Measurements from ENCODE around the gene CTIF. TPM values are rescaled to one million over a fixed set of nuclear protein-coding genes. Genes with fewer than 3 reads are reported as not detected.
"Not testable (repeated sequence)": the region's sequence is repeated elsewhere in the genome, so short reads cannot be mapped to it uniquely, and the experiment has no call there.

CTIF gene
- total RNA-seq, 2 experiments from 2014 or later = 6.3 to 6.9 TPM

- ChIA-PET CTCF (no interaction called here), POLR2A (no interaction called here)
Measured at GRCh38 chr18:48708807-48709206, 170.0 kb downstream of the CTIF start.

GRCh38 chr18:48709371-48710062 is 170.7 kb downstream of the CTIF start:
- ChIA-PET CTCF (no interaction called here), POLR2A (no interaction called here)

DNA sequence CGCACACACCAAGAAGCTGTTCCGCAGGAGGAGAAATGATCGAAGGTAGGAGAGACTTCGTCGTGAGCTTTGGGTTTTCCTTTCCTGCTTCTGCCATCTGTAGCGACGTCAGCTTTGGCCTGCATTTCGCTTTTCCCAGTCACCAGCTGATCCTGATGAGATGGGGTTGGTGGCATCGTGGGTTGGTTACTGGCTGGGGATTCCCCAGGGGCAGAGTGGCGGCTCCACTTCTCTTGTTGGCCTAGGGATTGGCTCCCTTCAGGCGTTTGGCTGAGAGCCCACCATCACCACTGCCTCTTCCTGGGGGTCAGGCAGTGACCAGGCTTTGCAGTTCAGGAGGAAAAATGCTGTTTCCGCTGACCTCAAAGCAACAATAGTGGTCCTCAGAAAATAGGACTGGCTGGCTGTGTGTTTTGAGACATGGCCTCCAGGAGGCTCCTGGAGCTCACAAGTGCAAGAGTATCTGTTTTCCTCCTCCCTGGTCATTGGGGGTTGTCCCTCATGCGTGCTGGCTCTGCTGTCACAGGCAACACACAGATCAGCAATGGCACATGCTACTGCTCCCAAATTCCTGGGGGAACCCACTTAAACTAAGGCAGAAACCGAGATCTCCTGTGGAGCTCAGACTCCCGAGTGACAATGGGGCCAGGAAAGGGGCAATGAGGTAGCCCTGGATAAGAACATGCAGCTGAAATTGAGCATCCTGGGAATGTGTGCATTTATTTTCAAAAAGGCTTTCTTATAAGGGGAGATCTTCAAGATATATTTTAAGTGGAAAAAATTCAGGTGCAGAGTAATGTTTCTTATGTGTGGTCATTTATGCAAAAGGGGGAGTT is 173.0 kb downstream of the CTIF start:
- CTCF ChIA-PET = interaction anchor here (0.6 kb wide), 1 partner anchor 700 kb away, joined by 3 read pairs; no protein-coding TSS in a partner anchor
- POLR2A ChIA-PET = no interaction called here

GRCh38 chr18:48713309-48713708 is 174.5 kb downstream of the CTIF start:
- POLR2A ChIA-PET = no interaction called here
- CTCF ChIA-PET = no interaction called here

GRCh38 chr18:48714873-48715272 is 176.0 kb downstream of the CTIF start:
- POLR2A ChIA-PET = no interaction called here
- CTCF ChIA-PET = interaction anchor here (0.6 to 1.5 kb wide), 2 partner anchors 13 to 36 kb away, joined by 4 read pairs; no protein-coding TSS in a partner anchor

DNA sequence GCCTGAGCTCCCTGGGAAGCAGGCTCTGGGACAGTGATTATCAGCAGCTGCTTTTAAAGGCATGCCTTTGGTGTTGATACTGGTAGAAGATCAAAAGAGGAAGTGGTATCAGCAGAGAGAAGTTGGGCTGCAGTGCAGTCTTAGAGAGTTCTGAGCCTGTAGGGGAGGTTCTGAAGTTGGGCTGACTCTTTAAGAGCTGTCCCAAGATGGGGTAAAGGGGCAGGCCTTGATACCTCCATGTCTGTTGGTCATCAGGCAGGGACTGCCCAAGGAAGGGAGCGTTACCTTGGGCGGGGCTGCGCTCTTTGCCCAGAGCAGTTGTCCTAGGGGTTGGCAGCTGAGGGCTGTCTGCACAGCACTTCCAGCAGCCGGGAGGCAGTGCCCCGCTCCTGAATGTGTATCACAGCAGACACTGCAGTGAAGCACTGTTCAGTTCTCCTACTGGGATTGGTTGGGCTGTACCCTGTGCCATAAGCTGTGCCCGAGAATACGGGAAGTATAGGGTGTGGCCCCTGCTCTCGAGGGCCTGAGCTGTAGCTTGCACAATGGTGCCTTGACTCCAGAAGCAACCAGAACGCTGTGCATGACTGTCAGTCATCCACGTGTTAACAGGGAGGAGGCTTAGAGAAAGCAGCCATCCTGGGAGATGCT is 177.0 kb downstream of the CTIF start:
- ChIA-PET CTCF (interaction anchor here (0.6 to 1.5 kb wide), 2 partner anchors 12 to 37 kb away, joined by 4 read pairs; no protein-coding TSS in a partner anchor), POLR2A (no interaction called here)

- POLR2A ChIA-PET = not testable (repeated sequence)
Measured at GRCh38 chr18:48717227-48717626, 178.4 kb downstream of the CTIF start.

DNA sequence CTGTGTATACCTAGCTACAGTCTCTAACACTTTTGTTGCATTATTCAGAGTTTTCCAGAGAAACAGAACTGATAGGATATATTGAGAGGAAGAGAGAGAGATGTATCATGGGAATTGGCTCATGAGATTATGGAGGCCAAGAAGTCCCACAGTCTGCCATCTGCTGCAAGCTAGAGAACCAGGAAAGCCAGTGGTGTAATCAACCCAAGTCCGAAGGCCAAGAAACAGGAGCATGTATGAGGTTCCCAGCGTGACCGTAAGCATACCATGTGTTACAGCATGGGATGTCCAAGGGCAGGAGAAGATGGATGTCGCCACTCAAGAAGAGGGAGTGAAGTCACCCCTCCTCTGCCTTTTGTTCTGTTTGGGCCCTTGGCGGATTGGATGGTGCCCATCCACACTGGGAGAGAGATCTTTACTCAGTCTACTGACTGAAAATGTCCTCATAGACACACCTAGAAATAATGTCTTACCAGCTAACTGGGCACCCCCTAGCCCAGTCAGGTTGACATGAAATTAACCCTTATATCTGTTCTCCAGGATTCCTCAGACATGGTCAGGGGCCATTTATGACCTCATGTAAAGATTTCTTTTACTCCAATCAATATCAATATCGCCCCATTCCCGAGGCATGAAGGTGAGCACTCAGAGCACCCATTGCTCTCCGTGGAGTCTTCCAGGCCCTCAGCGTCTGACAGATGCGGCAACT is 179.6 kb downstream of the CTIF start:
- ChIA-PET POLR2A (no interaction called here), CTCF (no interaction called here)

More at GRCh38 chr18:48717227-48717626, 178.4 kb downstream of the CTIF start:
- CTCF ChIA-PET = not testable (repeated sequence)

DNA sequence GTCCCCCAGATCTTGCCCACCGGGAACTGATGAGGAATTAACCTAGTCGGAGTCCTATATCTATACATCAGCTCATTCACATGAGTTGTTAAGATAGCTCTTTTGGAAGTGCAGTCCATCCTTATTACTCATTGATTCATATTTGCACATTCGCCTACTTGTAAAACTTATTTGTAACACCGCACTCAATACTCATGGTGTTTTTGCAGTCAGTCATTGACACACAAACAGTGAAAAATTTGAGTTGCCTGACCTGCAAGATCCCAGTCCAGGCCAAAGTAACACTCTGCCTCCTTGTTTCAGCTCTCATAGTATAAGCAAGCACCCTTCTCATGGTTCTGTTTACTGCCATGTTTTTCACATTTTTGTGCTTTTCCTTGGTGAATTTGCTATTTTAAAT is 180.6 kb downstream of the CTIF start:
- CTCF ChIA-PET = no interaction called here

DNA sequence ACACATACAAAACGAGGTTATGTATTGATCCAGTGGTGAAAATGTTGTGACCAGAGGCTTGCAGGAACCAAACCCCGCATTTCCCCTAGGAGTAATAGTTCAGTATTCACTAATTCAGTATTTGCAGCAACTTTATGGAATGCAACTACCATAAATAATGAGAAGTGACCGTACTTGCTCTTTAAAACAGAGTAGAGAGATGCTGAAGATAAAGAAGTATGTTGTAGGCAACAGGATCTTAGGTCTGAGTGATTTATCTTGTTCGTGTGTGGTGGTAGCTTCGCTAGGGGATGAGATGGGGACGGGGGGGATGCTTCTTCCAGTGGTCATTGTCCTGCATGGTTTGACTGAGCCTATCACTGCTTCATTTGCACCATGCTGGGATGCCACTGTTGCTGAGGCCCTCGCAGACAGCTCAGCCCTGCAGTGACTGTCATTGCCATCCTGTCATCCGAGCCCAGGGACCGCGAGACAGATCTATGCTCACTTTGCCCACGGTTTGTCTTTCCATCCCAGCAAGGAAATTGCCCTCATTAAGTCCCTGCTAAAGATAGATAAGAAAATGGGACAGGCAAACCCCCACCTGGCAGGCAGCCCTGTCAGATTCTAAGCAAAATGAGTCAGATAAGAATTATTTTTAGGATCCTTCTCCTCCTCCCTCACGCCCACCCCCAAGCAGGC is 181.3 kb downstream of the CTIF start:
- ChIA-PET POLR2A (no interaction called here), CTCF (no interaction called here)

More for the DNA sequence above, 180.6 kb downstream of the CTIF start:
- POLR2A ChIA-PET = no interaction called here

DNA sequence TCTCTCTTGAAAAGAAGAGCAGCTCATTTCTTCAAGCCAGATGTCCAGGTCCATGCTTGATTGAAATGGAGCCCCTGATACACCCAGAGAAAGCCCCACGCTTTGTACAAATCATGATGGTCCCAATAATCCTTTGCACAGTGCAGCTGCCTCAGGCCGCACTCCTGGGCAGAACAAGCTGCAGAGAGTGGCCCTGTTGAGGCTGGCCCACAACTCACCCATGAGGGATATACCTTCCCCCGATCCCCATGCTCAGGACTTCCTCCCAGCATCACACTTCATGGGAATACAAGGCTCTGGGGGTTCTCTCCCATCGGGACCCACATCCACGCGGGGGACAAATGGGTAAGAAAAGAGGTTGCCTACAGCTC is 181.8 kb downstream of the CTIF start:
- CTCF ChIA-PET = interaction anchor here (1.2 kb wide), 1 partner anchor 18 kb away, joined by 3 read pairs; no protein-coding TSS in a partner anchor
- POLR2A ChIA-PET = no interaction called here

DNA sequence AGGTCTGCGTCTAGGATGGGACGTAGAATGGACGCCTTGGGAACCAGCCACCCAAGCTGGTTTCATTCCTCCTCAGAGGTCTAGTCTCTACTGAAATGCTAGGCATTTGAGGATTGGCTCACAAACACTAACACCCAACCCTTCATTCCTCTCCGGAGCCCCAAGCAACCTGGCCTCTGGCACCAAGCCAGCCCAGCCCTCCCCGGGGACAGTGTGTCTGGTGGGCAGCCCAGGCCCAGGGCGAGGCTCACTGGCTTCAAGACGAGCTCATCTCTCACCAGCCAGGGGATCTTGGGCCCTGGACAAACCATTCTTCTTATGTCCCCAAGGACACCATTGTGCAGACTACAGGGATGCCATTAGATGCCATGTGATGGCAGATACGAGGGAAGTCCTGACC is 182.5 kb downstream of the CTIF start:
- POLR2A ChIA-PET = no interaction called here
- CTCF ChIA-PET = interaction anchor here (1.2 kb wide), 1 partner anchor 19 kb away, joined by 3 read pairs; no protein-coding TSS in a partner anchor

GRCh38 chr18:48723016-48723415 is 184.2 kb downstream of the CTIF start:
- ChIA-PET POLR2A (no interaction called here), CTCF (no interaction called here)

DNA sequence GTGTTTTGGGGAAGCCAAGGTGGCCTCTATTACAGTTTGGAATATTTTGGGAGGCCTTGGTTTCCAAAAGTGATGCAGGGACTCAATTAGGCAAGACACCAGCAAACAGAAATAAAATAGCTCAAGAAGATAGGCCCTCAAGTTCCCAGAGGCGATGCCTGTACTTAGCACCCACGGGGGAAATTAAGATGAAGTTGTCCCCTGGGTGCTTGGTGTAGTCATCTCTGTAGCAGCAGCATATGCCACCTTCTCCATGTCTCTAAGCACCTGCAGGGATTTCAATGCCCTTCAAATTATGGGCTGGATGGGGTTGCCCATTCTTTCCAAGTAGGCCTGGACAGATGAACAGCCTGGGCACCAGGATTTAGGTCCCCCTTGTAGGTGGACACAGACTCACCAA is 185.0 kb downstream of the CTIF start:
- ChIA-PET CTCF (no interaction called here), POLR2A (no interaction called here)

DNA sequence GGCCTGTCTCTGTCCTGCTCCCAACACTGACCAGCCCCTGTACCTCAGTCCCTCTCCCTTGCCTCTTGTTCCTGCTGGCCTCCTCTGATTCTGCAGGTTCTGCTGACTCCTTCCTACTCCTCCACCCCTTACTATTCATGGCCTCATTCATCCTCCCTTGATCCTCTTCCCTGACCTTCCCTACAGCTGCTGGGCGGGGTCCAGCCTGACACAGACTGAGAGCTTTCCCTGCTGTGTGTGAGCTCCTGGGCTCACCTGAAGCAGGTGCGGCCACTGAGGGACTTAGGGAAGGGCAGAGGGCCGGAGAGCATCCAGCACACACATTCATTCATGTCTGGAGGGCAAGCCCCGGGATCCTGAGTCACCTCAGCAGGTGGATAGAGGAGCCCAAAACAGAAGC is 185.6 kb downstream of the CTIF start:
- CTCF ChIA-PET = no interaction called here
- POLR2A ChIA-PET = no interaction called here

DNA sequence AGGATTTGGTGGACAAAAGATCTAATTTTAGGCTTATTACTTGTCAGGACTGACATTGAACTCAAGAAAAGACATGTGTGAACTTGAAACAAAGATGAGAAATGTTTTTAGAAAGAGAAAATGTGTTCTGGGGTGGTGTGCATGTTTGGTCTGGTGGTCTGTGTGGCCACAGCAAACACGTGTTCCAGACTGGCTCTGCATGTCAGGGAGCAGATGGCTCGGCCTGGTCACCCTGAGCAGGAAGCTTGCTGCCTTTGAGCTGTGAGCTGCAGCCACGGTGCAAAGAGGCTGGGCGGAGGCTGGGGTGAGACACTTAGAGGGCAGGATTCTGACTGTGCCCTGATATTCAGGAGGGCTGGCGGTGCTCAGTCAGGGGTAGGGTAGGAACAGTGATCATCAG is 186.1 kb downstream of the CTIF start:
- POLR2A ChIA-PET = no interaction called here

DNA sequence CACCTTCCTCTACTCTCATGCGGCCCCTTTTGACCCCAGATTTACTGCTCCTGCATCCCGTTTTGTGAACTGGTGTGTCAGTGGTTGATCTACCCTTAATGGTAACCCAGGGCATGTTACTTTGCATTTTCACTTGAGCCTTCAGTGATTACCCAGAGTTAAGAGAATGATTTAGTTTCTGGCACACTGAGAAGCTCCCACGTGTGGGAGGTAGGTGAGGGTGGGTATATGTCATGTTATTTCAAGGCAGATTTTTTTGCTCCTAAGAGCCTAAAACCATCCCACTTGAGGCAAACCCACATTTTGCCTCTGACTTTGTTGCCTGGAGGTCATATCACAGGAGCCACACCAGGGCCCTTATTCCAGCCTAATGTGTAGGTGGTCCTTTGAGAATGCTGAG is 186.7 kb downstream of the CTIF start:
- ChIA-PET POLR2A (no interaction called here), CTCF (no interaction called here)

More for the DNA sequence above, 186.1 kb downstream of the CTIF start:
- CTCF ChIA-PET = no interaction called here

GRCh38 chr18:48727681-48728080 is 188.8 kb downstream of the CTIF start:
- ChIA-PET POLR2A (no interaction called here), CTCF (interaction anchor here (0.9 kb wide), 1 partner anchor 12 kb away, joined by 4 read pairs; no protein-coding TSS in a partner anchor)

DNA sequence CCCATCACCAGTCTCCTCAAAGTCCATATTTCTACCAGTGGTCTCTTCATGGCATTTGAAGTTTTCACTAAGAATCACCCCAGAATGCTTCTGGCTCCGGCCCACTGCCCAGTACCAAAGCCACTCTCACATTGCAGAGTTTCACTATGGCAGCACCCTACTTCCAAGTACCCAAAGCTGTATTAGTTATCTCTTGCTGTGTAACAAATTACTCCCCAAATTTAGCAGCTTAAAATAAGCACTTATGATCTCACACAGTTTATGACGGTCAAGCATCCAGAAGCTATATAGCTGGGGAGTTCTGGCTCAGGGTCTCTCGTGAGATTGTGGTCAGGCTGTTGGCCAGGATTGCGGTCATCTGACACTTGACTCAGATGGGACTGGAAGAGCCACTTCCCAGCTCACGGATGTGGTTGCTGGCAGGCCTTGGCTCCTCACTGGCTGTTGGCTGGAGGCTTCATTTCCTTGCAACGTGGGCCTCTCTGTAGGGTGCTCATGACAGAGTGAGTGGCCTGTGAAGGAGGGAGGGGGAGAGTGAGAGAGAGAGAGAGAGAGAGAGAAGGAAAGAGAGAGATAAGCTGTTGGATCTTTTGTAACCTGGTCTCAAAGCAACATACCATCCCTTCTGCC is 189.5 kb downstream of the CTIF start:
- ChIA-PET POLR2A (no interaction called here), CTCF (interaction anchor here (0.9 kb wide), 1 partner anchor 13 kb away, joined by 4 read pairs; no protein-coding TSS in a partner anchor)

All from activated CD8-positive, alpha-beta memory T cell treated with anti-CD3 and anti-CD28 coated beads for 36 hours (primary cell).